Gastroesophageal sphincter (tissue), 4 donors: ENCODE data around the gene RNF144A. TPM values are rescaled to one million over a fixed set of nuclear protein-coding genes. Genes with fewer than 3 reads are reported as not detected.

Experiments
- ATAC-seq: fragments of 150-250 bp; one replicate; pipeline ENCODE4 v1.9.1; 2016; ENCODE audit warnings: mild to moderate bottlenecking, moderate library complexity
- H3K27ac ChIP-seq, 4 donors: fragments of 200-600 bp; sonication (generic) in 3 of 4; 1 replicate in 3 of 4; 2 replicates in 1 of 4; pipeline ENCODE4 v1.5.1; 2016 to 2019
- H3K27me3 ChIP-seq: fragments of 200-600 bp; sonication (generic); one replicate; pipeline ENCODE4 v1.5.1; 2019
- H3K36me3 ChIP-seq, 2 donors: fragments of 200-600 bp; sonication (generic); one replicate each; pipeline ENCODE4 v1.5.1; 2019; ENCODE audit warnings: control low read depth in 1 of 2
- H3K4me1 ChIP-seq, 3 donors: fragments of 200-600 bp; sonication (generic); 1 replicate in 2 of 3; 2 replicates in 1 of 3; pipeline ENCODE4 v1.5.1; 2016 to 2019; ENCODE audit warnings: control low read depth in 2 of 3
- H3K4me3 ChIP-seq, 2 donors: fragments of 200-600 bp; sonication (generic); one replicate each; pipeline ENCODE4 v1.5.1; 2019; ENCODE audit warnings: mild to moderate bottlenecking in 1 of 2, moderate library complexity in 1 of 2
- H3K9me3 ChIP-seq, 3 donors: fragments of 200-600 bp; sonication (generic); one replicate each; pipeline ENCODE4 v1.5.1; 2017 to 2019; ENCODE audit warnings: control low read depth in 2 of 3
- EP300 ChIP-seq: sonication (generic); formaldehyde crosslinking; IDR thresholded peaks from one replicate; pipeline ENCODE4 v1.6.1; 2017; ENCODE audit warnings: antibody characterized with exemption, mild to moderate bottlenecking
- POLR2A ChIP-seq, 2 donors: fragments of 450-650 bp; IDR thresholded peaks; one replicate each; pipeline ENCODE4 v1.6.1; 2017; ENCODE audit warnings: antibody characterized with exemption in 2 of 2, mild to moderate bottlenecking in 2 of 2, moderate library complexity in 1 of 2
- POLR2AphosphoS5 ChIP-seq: sonication (generic); formaldehyde crosslinking; IDR thresholded peaks from one replicate; pipeline ENCODE4 v1.6.1; 2017; ENCODE audit warnings: antibody characterized with exemption
- WGBS, 2 donors: methylation state at CpG; one replicate each; pipeline ENCODE4 v1.1.5; 2018; ENCODE audit warnings: low coverage in 1 of 2; 5-methylcytosine and 5-hydroxymethylcytosine counted together
- total RNA-seq, 4 donors: library from RNA; depleted of rRNA; stranded (reverse); fragments of >200 nt; gene quantifications; one replicate each; pipeline ENCODE4 v1.1.0, GENCODE V29; 2016
- TF ChIP-seq, protein P1 (sequence below), 4 experiments: fragments of 200-600 bp in 2 of 4; fragments of 450-650 bp in 2 of 4; sonication (generic) in 1 of 4; IDR thresholded peaks; one replicate each; pipeline ENCODE4 v1.5.1; 2017 to 2019; ENCODE audit warnings: antibody characterized with exemption in 4 of 4, mild to moderate bottlenecking in 2 of 4, moderate library complexity in 2 of 4

Gene RNF144A
- total RNA-seq, 4 donors from 2014 or later: 7.2 to 12.9 (median 8.8) TPM

DNA sequence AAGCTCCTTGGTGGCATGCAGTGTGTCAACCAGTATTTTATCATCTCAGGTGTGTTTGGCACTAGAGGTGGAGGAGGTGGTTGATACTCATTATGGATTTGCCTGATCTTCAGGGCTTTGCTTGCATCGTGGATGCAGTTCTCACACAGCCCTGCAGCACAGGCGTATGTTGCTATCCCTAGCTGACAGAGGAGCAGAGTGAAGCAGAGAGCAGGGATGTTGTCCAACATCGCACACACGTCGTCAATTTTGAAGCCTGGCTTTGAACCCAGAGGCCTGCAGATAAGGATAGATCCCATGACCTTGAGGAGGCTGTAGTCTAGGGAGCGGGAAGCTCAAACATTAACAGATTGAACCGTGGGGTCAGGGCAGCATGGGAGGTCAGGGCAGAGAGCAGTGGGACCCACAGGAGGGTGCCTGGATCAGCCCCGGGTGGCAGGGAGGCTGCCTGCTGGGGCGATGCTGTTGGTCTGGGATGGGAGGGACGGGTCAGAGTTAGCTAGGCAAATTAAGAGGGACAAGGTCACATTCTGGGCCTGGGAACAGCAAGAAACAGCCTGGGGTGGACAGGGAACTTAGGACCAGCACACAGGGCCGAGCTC is 4.2 kb downstream of the RNF144A start:
- Histone ChIP-seq H3K27ac (no peak overlapping the region), H3K27me3 (no peaks in the 10 kb centered on the region), H3K4me1 (peaks cover 0 to 47% (median 3%) of the 10 kb centered on the region in 3 donors), H3K36me3 (no peaks in the 10 kb centered on the region), H3K9me3 (no peaks in the 10 kb centered on the region), H3K4me3 (no peak overlapping the region)
- ATAC-seq: no peak
- 72 to 100% methylated on average over 2 to 10 of the region's 11 CpGs for WGBS, 2 donors
- TF ChIP-seq, protein P1, sequence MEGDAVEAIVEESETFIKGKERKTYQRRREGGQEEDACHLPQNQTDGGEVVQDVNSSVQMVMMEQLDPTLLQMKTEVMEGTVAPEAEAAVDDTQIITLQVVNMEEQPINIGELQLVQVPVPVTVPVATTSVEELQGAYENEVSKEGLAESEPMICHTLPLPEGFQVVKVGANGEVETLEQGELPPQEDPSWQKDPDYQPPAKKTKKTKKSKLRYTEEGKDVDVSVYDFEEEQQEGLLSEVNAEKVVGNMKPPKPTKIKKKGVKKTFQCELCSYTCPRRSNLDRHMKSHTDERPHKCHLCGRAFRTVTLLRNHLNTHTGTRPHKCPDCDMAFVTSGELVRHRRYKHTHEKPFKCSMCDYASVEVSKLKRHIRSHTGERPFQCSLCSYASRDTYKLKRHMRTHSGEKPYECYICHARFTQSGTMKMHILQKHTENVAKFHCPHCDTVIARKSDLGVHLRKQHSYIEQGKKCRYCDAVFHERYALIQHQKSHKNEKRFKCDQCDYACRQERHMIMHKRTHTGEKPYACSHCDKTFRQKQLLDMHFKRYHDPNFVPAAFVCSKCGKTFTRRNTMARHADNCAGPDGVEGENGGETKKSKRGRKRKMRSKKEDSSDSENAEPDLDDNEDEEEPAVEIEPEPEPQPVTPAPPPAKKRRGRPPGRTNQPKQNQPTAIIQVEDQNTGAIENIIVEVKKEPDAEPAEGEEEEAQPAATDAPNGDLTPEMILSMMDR (IDR thresholded peaks at IDR 0.05): no peak
- TF ChIP-seq POLR2AphosphoS5 (no peak), POLR2A (IDR thresholded peaks at IDR 0.05) (no peak), EP300 (no peak)

DNA sequence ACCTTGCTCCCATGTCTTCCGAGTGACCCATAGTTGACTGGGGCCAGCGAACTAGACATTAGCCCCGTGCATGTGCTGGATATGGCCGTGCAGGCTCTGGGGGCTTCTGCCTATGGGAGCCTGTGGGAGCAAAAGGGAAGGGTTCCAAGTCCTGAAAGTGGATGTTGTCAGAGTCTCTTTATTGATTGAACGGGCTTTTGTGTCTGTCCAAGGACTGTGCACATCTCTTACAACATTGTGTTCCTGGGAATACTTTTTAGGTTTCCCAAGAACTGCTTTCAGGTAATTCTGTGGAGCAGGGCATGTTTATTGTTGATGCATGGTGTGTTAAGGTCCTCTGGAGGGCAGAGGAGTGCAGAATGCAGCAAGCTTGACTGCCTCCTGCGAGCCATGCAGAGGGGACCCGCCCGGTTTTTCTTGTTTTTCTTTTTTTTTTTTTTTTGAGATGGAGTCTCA is 5.0 kb downstream of the RNF144A start:
- Histone ChIP-seq H3K4me1 (peaks cover 0 to 48% (median 0%) of the 10 kb centered on the region in 3 donors), H3K36me3 (no peaks in the 10 kb centered on the region)
- no peak for ATAC-seq

DNA sequence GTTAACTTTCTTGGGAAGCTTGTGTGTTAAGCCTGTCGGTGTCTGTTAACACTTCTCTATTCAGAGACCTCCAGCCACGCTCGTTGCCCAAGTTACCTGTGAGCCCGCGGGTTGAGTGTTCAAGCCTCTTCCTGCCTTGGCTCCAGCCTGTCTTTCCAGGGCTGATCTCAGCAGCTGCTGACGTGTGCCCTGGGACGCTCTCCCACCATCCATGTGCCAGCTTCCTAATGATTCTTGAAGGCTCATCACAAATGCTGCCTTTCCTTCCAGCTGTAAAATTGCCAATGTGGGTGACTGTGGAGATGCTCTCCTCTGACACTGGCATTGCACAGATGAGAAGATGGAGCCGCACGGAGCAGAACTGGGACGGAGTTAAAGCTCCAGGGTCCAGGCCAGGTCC is 6.1 kb downstream of the RNF144A start:
- no peak overlapping the region for H3K4me3 ChIP-seq
- no peaks in the 10 kb centered on the region for H3K9me3 ChIP-seq
- 87 to 96% methylated on average over 3 to 8 of the region's 10 CpGs for WGBS, 2 donors
- H3K36me3 ChIP-seq: no peaks in the 10 kb centered on the region
- H3K27me3 ChIP-seq: no peaks in the 10 kb centered on the region
- TF ChIP-seq POLR2A (IDR thresholded peaks at IDR 0.05): no peak
- no peak for TF ChIP-seq POLR2AphosphoS5
- no peak for TF ChIP-seq EP300
- TF ChIP-seq, protein P1 (IDR thresholded peaks at IDR 0.05): no peak
- ATAC-seq: no peak
- peaks cover 0 to 46% (median 0%) of the 10 kb centered on the region in 3 donors for H3K4me1 ChIP-seq
- no peak overlapping the region for H3K27ac ChIP-seq

More for the DNA sequence above, 5.0 kb downstream of the RNF144A start:
- H3K4me3 ChIP-seq: no peak overlapping the region
- WGBS, 2 donors: 74% methylated on average over 5 of the region's 8 CpGs; no CpG with 5 or more reads in 1 of the 2 donors
- TF ChIP-seq EP300: no peak
- no peak for TF ChIP-seq POLR2A (IDR thresholded peaks at IDR 0.05)
- H3K27me3 ChIP-seq: no peaks in the 10 kb centered on the region
- H3K27ac ChIP-seq: no peak overlapping the region
- H3K9me3 ChIP-seq: no peaks in the 10 kb centered on the region

DNA sequence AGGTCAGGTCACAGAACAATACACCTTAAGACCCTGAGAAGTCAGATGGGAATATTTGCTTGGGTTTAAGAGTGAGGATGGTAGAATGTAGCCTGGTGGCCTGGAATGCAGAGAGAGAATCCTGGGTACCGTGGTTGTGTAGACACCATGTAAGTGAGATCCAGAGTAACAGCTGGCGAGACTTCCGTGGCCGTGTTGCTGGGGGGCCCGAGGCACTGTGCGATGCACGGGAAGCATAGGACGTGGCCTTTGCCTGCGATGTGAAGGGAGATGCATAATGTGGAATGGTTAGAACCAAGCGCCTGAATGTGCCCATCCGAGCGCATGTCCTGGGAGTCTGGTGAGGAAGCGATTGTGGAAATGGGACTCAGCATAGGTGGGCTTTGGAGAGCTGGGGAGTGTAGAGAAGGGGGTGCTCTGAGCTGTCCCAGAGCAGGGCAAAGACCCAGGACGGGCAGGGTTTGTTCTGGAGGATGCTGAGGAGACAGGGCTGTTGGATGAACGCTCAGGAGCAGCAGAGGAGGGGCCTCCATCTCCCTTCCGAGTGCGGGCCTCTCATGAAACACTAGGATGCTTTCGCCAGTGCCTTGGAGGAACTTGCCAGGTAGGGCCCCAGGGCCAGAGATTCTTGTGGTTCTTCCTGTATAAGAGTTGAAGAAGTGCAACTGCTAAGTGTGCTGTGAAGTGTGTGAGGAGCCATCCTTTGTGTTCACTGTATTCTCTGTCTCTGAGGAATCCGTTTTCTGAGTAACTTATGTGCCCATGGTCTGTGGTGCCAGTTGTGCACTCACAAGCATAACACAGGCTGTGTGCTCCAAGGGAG is 7.1 kb downstream of the RNF144A start:
- Histone ChIP-seq H3K36me3 (no peaks in the 10 kb centered on the region), H3K4me1 (peaks cover 0 to 38% (median 0%) of the 10 kb centered on the region in 3 donors), H3K27ac (no peak overlapping the region), H3K4me3 (no peak overlapping the region), H3K27me3 (no peaks in the 10 kb centered on the region), H3K9me3 (no peaks in the 10 kb centered on the region)
- ATAC-seq: no peak
- TF ChIP-seq, protein P1 (IDR thresholded peaks at IDR 0.05): no peak
- TF ChIP-seq EP300 (no peak), POLR2AphosphoS5 (no peak)
- 93 to 97% methylated on average over 10 to 18 of the region's 19 CpGs for WGBS, 2 donors

DNA sequence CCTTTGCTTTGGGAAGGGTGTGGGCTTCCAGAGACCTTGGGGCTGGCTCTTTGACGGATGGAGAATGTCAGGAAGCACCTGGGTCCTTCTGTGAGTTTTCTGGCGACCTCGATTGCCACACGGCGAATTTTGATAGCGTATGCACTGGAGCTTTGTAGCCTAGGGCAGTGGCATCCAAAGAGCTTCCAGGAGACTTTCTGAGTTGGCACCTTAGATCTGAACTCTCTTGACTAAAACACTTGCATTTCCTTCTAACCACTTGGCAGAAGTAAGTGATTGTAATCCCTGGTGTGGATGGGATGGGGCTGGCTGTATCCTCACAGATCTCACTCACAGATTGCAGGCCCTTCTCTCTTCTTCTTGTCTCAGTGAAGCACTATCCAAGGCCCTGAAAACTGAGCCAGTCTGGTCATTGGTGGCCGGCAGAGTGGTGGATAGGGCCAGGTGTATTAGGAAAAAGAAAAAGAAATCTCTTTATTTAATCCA is 7.8 kb downstream of the RNF144A start:
- no peak for ATAC-seq
- no peak overlapping the region for H3K27ac ChIP-seq
- H3K4me1 ChIP-seq: peaks cover 0 to 32% (median 0%) of the 10 kb centered on the region in 3 donors
- H3K4me3 ChIP-seq: no peak overlapping the region
- no peaks in the 10 kb centered on the region for H3K27me3 ChIP-seq
- TF ChIP-seq EP300 (no peak), POLR2AphosphoS5 (no peak)
- no peaks in the 10 kb centered on the region for H3K36me3 ChIP-seq
- WGBS, 2 donors: 83 to 92% methylated on average over 1 to 6 of the region's 7 CpGs
- H3K9me3 ChIP-seq: no peaks in the 10 kb centered on the region
